Thymus (tissue), 11 donors: ENCODE measurements around the gene ENC1. TPM values are rescaled to one million over a fixed set of nuclear protein-coding genes. Genes with fewer than 3 reads are reported as not detected.

Experiments
- DNase-seq, 9 donors: peaks; one replicate each; pipeline ENCODE4 v3.0.0-alpha.2; 2013; ENCODE audit warnings: low spot score in 9 of 9, low read depth in 6 of 9, missing footprints in 1 of 9
- H3K27ac ChIP-seq, 2 donors: one replicate each; pipeline ENCODE4 v1.5.1; 2013; ENCODE audit warnings: control low read depth in 1 of 2, low read depth in 1 of 2, low read length in 1 of 2, mild to moderate bottlenecking in 1 of 2, moderate library complexity in 1 of 2
- H3K27me3 ChIP-seq, 2 donors: one replicate each; pipeline ENCODE4 v1.5.1; 2013; ENCODE audit warnings: low read length in 1 of 2; ENCODE audit not compliant: control insufficient read depth in 2 of 2, insufficient read depth in 1 of 2
- H3K36me3 ChIP-seq, 2 donors: one replicate each; pipeline ENCODE4 v1.5.1; 2013; ENCODE audit warnings: low read length in 1 of 2, mild to moderate bottlenecking in 1 of 2, moderate library complexity in 1 of 2; ENCODE audit not compliant: control insufficient read depth in 2 of 2, insufficient read depth in 2 of 2
- H3K4me1 ChIP-seq, 2 donors: one replicate each; pipeline ENCODE4 v1.5.1; 2013; ENCODE audit warnings: low read length in 2 of 2; ENCODE audit not compliant: control insufficient read depth in 2 of 2, insufficient read depth in 2 of 2
- H3K4me3 ChIP-seq, 2 donors: one replicate each; pipeline ENCODE4 v1.5.1; 2013; ENCODE audit warnings: low read length in 2 of 2, control low read depth in 1 of 2, mild to moderate bottlenecking in 1 of 2
- H3K9me3 ChIP-seq, 2 donors: one replicate each; pipeline ENCODE4 v1.5.1; 2013; ENCODE audit warnings: low read length in 1 of 2, mild to moderate bottlenecking in 1 of 2; ENCODE audit not compliant: control insufficient read depth in 2 of 2, insufficient read depth in 1 of 2
- WGBS: extraction: QIAGEN DNeasy Blood & Tissue Kit; methylation state at CpG from one replicate; pipeline ENCODE4 v1.1.7; 2013; 5-methylcytosine and 5-hydroxymethylcytosine counted together
- polyA plus RNA-seq: library from polyadenylated mRNA; stranded (reverse); fragments of 200-250 nt; gene quantifications from one replicate; pipeline ENCODE4 v1.2.3, GENCODE V29; 2013
- total RNA-seq: library from RNA; stranded (reverse); fragments of 120-200 nt; gene quantifications from one replicate; pipeline ENCODE4 v1.2.4, GENCODE V29; 2013
- donor health status: healthy.

The ENC1 gene
- total and polyA plus RNA-seq, 2 donors: 5.9 to 8.4 TPM

DNA sequence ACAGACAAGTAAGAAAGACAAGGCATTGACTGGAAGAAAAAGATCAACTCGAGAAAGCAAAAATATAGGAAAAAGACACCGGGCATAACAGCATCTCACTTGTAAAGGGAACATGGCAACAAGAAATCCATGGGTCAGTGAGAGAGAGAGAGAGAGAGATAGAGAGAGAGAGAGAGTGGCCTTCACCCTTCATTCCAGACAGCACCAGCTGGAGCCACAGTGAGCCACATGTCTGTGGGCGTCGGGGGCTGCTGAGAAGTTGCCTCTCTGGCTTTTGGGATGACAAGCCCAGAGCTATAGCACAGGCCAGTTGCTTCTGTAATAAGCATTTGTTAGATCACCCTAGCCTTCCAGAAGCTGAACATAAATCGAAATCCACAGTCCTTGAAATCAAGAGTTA, 20.3 kb upstream of the ENC1 start:
- no peak for DNase-seq
- H3K36me3 ChIP-seq: no peaks in the 10 kb centered on the region
- WGBS: 85% methylated on average over 5 of the region's 5 CpGs

DNA sequence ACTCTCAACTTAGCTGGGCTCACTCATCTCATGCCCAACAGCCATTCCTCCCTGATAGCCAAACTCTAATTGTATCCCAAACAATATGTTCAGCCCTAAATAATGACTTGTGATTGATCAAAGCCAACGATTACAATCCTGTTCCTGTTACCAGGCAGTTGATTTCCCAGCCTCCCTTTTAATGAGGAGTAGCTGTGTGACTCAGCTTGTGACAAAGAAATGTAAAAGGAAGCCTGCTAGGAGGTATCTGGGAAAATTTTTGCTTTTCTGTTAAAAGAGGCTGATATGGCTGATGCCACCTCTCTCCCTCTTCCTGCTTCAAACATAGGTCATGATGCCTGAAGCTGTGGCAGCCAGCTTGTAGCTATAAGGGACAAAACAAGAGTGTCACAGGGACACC, 19.6 kb upstream of the ENC1 start:
- WGBS: 91% methylated on average over 1 of the region's 1 CpG
- Histone ChIP-seq H3K4me3 (no peak overlapping the region), H3K27ac (no peak overlapping the region), H3K9me3 (no peaks in the 10 kb centered on the region), H3K36me3 (no peaks in the 10 kb centered on the region), H3K27me3 (peaks cover 0 to 2% of the 10 kb centered on the region in 2 donors), H3K4me1 (no peaks in the 10 kb centered on the region)
- DNase-seq: no peak

More for the DNA sequence above, 20.3 kb upstream of the ENC1 start:
- Histone ChIP-seq H3K4me1 (no peaks in the 10 kb centered on the region), H3K27me3 (peaks cover 0 to 2% of the 10 kb centered on the region in 2 donors), H3K27ac (no peak overlapping the region), H3K4me3 (no peak overlapping the region), H3K9me3 (no peaks in the 10 kb centered on the region)

DNA sequence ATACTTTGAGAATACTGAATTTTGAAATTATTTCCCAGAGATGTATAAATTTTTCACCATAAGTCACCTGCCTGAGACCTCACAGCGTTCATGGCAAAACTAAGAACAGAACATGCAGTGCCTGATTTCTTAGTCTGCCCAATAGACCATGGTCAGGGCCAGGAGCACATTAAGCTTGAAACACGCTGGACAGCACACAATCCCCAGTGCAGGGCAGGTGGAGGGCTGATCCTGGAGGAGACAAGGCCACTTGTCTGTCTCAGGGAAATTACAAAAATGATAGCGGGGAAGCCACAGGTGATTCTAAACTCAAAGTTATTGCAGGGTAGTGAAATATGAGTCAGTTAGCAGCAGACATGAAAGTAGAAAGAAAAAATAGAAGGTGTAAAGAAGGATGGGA, 18.6 kb upstream of the ENC1 start:
- DNase-seq: no peak
- no peak overlapping the region for H3K4me3 ChIP-seq
- H3K36me3 ChIP-seq: no peaks in the 10 kb centered on the region
- H3K9me3 ChIP-seq: no peaks in the 10 kb centered on the region
- WGBS: 74% methylated on average over 3 of the region's 3 CpGs
- peaks cover 0 to 2% of the 10 kb centered on the region in 2 donors for H3K27me3 ChIP-seq
- no peaks in the 10 kb centered on the region for H3K4me1 ChIP-seq
- no peak overlapping the region for H3K27ac ChIP-seq

DNA sequence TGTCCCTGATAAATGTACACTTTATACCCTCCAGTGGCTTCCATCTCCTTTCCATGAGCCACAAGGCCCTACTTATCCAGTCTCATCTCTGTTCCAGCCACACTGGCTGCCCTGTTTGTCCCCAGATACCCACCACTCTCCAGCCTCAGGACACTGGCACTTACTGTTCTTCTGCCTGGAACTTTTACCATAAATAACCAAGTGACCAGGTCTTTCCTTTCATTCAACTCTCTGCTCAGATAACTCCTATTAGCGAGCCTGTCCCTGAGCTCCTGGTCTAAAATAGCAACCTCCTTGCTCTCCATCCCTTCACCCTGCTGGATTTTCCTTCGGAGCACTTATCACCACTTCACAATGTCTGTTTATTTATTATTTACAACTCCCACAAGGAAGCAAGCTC, 16.6 kb upstream of the ENC1 start:
- H3K4me1 ChIP-seq: no peaks in the 10 kb centered on the region
- H3K27me3 ChIP-seq: peaks cover 0 to 2% of the 10 kb centered on the region in 2 donors
- H3K27ac ChIP-seq: no peak overlapping the region
- WGBS: 90% methylated on average over 2 of the region's 2 CpGs
- no peaks in the 10 kb centered on the region for H3K9me3 ChIP-seq
- no peak for DNase-seq
- no peaks in the 10 kb centered on the region for H3K36me3 ChIP-seq
- H3K4me3 ChIP-seq: no peak overlapping the region

DNA sequence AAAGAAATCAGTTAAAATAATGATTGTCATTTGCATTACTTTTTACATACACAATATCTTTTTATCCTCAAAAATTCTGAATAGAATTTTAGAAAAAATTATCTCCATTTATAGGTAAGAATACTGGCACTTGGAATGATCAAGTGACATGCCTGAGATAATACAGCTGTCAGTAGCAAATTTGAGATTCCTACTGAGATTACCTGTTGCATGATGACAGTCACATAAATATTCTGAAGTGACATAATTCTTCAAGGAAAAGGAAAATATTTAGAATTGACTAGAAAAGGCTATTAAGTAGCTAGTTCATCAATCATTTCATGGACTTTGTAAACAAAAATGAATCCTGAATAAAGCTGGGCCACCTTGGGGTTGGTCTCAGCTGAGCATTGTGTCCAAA, 15.2 kb upstream of the ENC1 start:
- H3K27ac ChIP-seq: no peak overlapping the region
- H3K4me1 ChIP-seq: no peaks in the 10 kb centered on the region
- H3K9me3 ChIP-seq: no peaks in the 10 kb centered on the region
- no peak overlapping the region for H3K4me3 ChIP-seq
- no peak for DNase-seq
- no peaks in the 10 kb centered on the region for H3K36me3 ChIP-seq
- H3K27me3 ChIP-seq: peaks cover 0 to 2% of the 10 kb centered on the region in 2 donors

DNA sequence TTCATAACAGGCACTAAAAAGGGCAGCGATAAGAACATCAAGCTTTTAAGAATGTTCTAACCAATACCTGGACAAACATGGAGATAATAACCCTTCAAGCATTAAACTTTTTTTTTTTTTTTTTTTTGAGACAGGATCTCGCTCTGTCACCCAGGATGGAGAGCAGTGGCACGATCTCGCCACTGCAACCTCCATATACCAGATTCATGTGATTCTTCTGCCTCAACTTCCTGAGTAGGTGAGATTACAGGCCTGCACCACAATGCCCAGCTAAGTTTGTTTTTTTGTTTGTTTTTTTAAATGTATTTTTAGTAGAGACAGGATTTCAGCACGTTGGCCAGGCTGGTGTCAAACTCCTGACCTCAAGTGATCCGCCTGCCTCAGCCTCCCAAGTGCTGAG, 14.7 kb upstream of the ENC1 start:
- H3K9me3 ChIP-seq: no peaks in the 10 kb centered on the region
- H3K36me3 ChIP-seq: no peaks in the 10 kb centered on the region
- no peaks in the 10 kb centered on the region for H3K4me1 ChIP-seq
- no peaks in the 10 kb centered on the region for H3K27me3 ChIP-seq
- H3K27ac ChIP-seq: no peak overlapping the region
- H3K4me3 ChIP-seq: no peak overlapping the region
- WGBS: 84% methylated on average over 6 of the region's 6 CpGs
- DNase-seq: no peak

DNA sequence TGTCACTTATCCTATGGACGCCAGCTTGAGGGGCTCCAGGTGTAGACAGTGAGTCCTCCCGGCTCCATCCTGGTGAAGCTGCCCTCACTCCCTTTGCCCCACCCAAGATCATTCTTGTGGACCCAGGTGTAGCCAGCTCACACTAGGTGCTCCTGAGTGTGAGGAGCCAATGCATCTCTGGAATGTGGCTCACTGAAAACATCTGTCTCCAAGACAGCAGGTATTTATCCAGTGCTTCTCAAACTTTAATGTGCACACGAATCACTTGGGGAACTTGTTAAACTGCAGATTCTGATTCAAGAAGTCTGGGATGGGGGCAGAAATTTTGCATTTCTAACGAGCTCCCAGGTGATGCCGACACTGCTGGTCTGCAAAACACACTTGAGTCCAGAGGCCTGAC, 13.5 kb upstream of the ENC1 start:
- WGBS: 82% methylated on average over 5 of the region's 5 CpGs
- DNase-seq: no peak
- no peak overlapping the region for H3K27ac ChIP-seq
- H3K4me3 ChIP-seq: no peak overlapping the region
- H3K27me3 ChIP-seq: no peaks in the 10 kb centered on the region
- H3K9me3 ChIP-seq: no peaks in the 10 kb centered on the region
- no peaks in the 10 kb centered on the region for H3K36me3 ChIP-seq
- peaks cover 0 to 2% of the 10 kb centered on the region in 2 donors for H3K4me1 ChIP-seq

DNA sequence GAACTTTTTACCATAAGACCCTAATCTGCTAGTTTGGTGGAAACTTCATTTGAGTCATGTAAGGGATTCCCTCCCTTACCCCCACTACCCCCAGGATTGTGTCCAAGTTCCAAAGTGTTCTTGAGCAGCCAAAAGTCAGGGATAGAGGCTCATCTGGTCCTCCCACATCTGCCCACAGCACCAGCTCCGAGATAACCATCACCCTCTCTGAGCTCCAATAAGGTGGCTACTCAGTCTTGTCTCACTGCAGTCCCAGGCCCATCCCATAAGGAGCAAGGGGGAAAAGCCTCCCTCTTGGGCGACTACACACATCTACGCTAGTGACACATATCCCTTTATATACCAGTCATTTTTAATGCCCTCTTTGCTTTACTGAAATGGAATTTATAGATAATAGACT, 12.0 kb upstream of the ENC1 start:
- 96% methylated on average over 3 of the region's 3 CpGs for WGBS
- DNase-seq: no peak
- H3K27me3 ChIP-seq: no peaks in the 10 kb centered on the region

DNA sequence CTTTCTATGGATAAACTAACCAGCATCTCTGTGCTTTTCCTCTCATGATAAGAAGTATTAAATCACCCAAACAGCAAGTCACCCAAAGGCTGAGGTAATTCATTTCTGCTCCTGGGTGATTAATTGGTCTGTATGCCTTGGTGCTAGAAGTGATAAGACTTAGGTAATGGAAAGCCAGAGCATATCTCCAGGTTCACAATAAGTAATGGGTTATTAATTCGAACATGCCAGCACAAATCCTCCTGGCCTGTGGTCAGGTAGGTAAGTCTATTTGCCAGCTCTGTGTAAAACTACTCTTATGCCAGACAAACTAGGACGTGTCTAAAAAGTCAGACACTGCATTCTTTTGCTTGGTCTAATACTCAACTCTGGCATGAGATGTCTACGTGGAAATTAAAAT, 11.2 kb upstream of the ENC1 start:
- no peak overlapping the region for H3K4me3 ChIP-seq
- no peak for DNase-seq
- H3K27ac ChIP-seq: no peak overlapping the region
- H3K36me3 ChIP-seq: no peaks in the 10 kb centered on the region
- 93% methylated on average over 3 of the region's 3 CpGs for WGBS
- H3K9me3 ChIP-seq: no peaks in the 10 kb centered on the region
- no peaks in the 10 kb centered on the region for H3K27me3 ChIP-seq
- H3K4me1 ChIP-seq: peaks cover 0 to 3% of the 10 kb centered on the region in 2 donors

More for the DNA sequence above, 12.0 kb upstream of the ENC1 start:
- Histone ChIP-seq H3K36me3 (no peaks in the 10 kb centered on the region), H3K4me3 (no peak overlapping the region), H3K9me3 (no peaks in the 10 kb centered on the region), H3K4me1 (peaks cover 0 to 3% of the 10 kb centered on the region in 2 donors), H3K27ac (no peak overlapping the region)

DNA sequence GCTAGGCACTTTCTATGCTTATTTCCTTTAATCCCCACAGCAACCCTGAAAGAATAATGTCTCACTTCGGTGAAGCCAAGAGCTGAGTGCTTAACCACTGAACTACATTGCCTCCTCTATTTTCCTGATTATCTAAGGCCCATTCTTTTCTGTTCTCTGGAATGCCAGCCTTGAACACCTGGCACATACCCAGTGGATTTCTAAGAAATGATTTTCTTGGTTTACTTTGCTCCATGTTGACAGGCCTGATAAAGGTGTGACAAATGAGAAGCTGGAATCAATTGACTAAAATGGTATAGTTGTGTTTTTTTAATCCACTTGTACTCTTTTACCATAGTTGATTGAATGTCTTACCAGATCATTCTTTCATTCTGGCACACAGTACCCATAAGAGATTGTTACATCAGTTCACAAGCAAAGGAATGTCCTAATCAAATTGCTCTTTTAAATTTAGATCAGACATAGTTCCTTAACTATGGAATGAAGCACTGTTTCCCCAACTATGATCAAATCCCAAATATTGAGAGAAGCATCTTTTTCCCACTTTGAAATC, 9.0 kb upstream of the ENC1 start:
- no peak overlapping the region for H3K27ac ChIP-seq
- H3K4me3 ChIP-seq: no peak overlapping the region
- DNase-seq: no peak
- 69% methylated on average over 1 of the region's 1 CpG for WGBS
- H3K27me3 ChIP-seq: no peaks in the 10 kb centered on the region
- H3K36me3 ChIP-seq: no peaks in the 10 kb centered on the region
- peaks cover 0 to 3% of the 10 kb centered on the region in 2 donors for H3K4me1 ChIP-seq
- H3K9me3 ChIP-seq: no peaks in the 10 kb centered on the region
